Measurements from ENCODE around the gene DOCK1.

DOCK1 gene
- total RNA-seq = 0 to 0.19 (median 0.17) reads per million in 3 donors

GRCh38 chr10:126904818-126905701 is at the start of gene DOCK1:
Gene DOCK1, plus strand, starts transcription at chr10:126905428. Its CDS starts 90 bp downstream, at chr10:126905518.
- H3K4me1 ChIP-seq (ENCODE audit: control insufficient read depth, insufficient read depth, low read length, poor library complexity, severe bottlenecking) = no peaks in the 10 kb centered on the region
- no peak for DNase-seq
- H3K27ac ChIP-seq (ENCODE audit: insufficient read depth, low read length, poor library complexity, severe bottlenecking) = no peak within 1 kb of the TSS
- peaks cover 4% of the 10 kb centered on the region for H3K27me3 ChIP-seq (replicated peaks; ENCODE audit: control insufficient read depth, insufficient read depth, low read length, poor library complexity, severe bottlenecking)
- H3K9me3 ChIP-seq (ENCODE audit: control insufficient read depth, low read length) = no peaks in the 10 kb centered on the region
- H3K36me3 ChIP-seq (ENCODE audit: control insufficient read depth, insufficient read depth, low read length) = no peaks in the 10 kb centered on the region
- H3K4me3 ChIP-seq (ENCODE audit: insufficient read depth, low read depth, low read length, poor library complexity, severe bottlenecking) = no peak within 1 kb of the TSS

GRCh38 chr10:126857178-126857806 is 47.9 kb upstream of the DOCK1 start:
- Histone ChIP-seq H3K4me3 (ENCODE audit: insufficient read depth, low read depth, low read length, poor library complexity, severe bottlenecking) (no peak overlapping the region), H3K36me3 (ENCODE audit: control insufficient read depth, insufficient read depth, low read length) (no peaks in the 10 kb centered on the region)

GRCh38 chr10:126867567-126868365 is 37.5 kb upstream of the DOCK1 start:
- Histone ChIP-seq H3K27ac (ENCODE audit: insufficient read depth, low read length, poor library complexity, severe bottlenecking) (no peak overlapping the region), H3K9me3 (ENCODE audit: control insufficient read depth, low read length) (no peaks in the 10 kb centered on the region), H3K4me1 (ENCODE audit: control insufficient read depth, insufficient read depth, low read length, poor library complexity, severe bottlenecking) (no peaks in the 10 kb centered on the region), H3K4me3 (ENCODE audit: insufficient read depth, low read depth, low read length, poor library complexity, severe bottlenecking) (no peak overlapping the region), H3K36me3 (ENCODE audit: control insufficient read depth, insufficient read depth, low read length) (no peaks in the 10 kb centered on the region), H3K27me3 (replicated peaks; ENCODE audit: control insufficient read depth, insufficient read depth, low read length, poor library complexity, severe bottlenecking) (no peaks in the 10 kb centered on the region)
- no peak for DNase-seq

More at GRCh38 chr10:126857178-126857806, 47.9 kb upstream of the DOCK1 start:
- Histone ChIP-seq H3K27me3 (replicated peaks; ENCODE audit: control insufficient read depth, insufficient read depth, low read length, poor library complexity, severe bottlenecking) (no peaks in the 10 kb centered on the region), H3K9me3 (ENCODE audit: control insufficient read depth, low read length) (no peaks in the 10 kb centered on the region), H3K4me1 (ENCODE audit: control insufficient read depth, insufficient read depth, low read length, poor library complexity, severe bottlenecking) (no peaks in the 10 kb centered on the region), H3K27ac (ENCODE audit: insufficient read depth, low read length, poor library complexity, severe bottlenecking) (no peak overlapping the region)
- DNase-seq = no peak

GRCh38 chr10:126868371-126868770 is 36.9 kb upstream of the DOCK1 start:
- Histone ChIP-seq H3K27me3 (replicated peaks; ENCODE audit: control insufficient read depth, insufficient read depth, low read length, poor library complexity, severe bottlenecking) (no peaks in the 10 kb centered on the region), H3K36me3 (ENCODE audit: control insufficient read depth, insufficient read depth, low read length) (no peaks in the 10 kb centered on the region), H3K27ac (ENCODE audit: insufficient read depth, low read length, poor library complexity, severe bottlenecking) (no peak overlapping the region), H3K9me3 (ENCODE audit: control insufficient read depth, low read length) (no peaks in the 10 kb centered on the region), H3K4me1 (ENCODE audit: control insufficient read depth, insufficient read depth, low read length, poor library complexity, severe bottlenecking) (no peaks in the 10 kb centered on the region), H3K4me3 (ENCODE audit: insufficient read depth, low read depth, low read length, poor library complexity, severe bottlenecking) (no peak overlapping the region)
- DNase-seq = no peak

- no peaks in the 10 kb centered on the region for H3K27me3 ChIP-seq (replicated peaks; ENCODE audit: control insufficient read depth, insufficient read depth, low read length, poor library complexity, severe bottlenecking)
- no peak overlapping the region for H3K27ac ChIP-seq (ENCODE audit: insufficient read depth, low read length, poor library complexity, severe bottlenecking)
- no peak for DNase-seq
- H3K4me1 ChIP-seq (ENCODE audit: control insufficient read depth, insufficient read depth, low read length, poor library complexity, severe bottlenecking) = no peaks in the 10 kb centered on the region
- no peaks in the 10 kb centered on the region for H3K9me3 ChIP-seq (ENCODE audit: control insufficient read depth, low read length)
- no peak overlapping the region for H3K4me3 ChIP-seq (ENCODE audit: insufficient read depth, low read depth, low read length, poor library complexity, severe bottlenecking)
- no peaks in the 10 kb centered on the region for H3K36me3 ChIP-seq (ENCODE audit: control insufficient read depth, insufficient read depth, low read length)
Measured at GRCh38 chr10:126872135-126872534, 33.1 kb upstream of the DOCK1 start.

- Histone ChIP-seq H3K27ac (ENCODE audit: insufficient read depth, low read length, poor library complexity, severe bottlenecking) (no peak overlapping the region), H3K4me3 (ENCODE audit: insufficient read depth, low read depth, low read length, poor library complexity, severe bottlenecking) (no peak overlapping the region), H3K9me3 (ENCODE audit: control insufficient read depth, low read length) (no peaks in the 10 kb centered on the region), H3K4me1 (ENCODE audit: control insufficient read depth, insufficient read depth, low read length, poor library complexity, severe bottlenecking) (no peaks in the 10 kb centered on the region), H3K36me3 (ENCODE audit: control insufficient read depth, insufficient read depth, low read length) (no peaks in the 10 kb centered on the region), H3K27me3 (replicated peaks; ENCODE audit: control insufficient read depth, insufficient read depth, low read length, poor library complexity, severe bottlenecking) (no peaks in the 10 kb centered on the region)
- no peak for DNase-seq
Measured at GRCh38 chr10:126872768-126873167, 32.5 kb upstream of the DOCK1 start.

GRCh38 chr10:126876456-126876855 is 28.8 kb upstream of the DOCK1 start:
- DNase-seq = no peak

GRCh38 chr10:126877390-126877789 is 27.8 kb upstream of the DOCK1 start:
- H3K4me1 ChIP-seq (ENCODE audit: control insufficient read depth, insufficient read depth, low read length, poor library complexity, severe bottlenecking) = no peaks in the 10 kb centered on the region
- no peak overlapping the region for H3K4me3 ChIP-seq (ENCODE audit: insufficient read depth, low read depth, low read length, poor library complexity, severe bottlenecking)
- no peak for DNase-seq
- H3K27ac ChIP-seq (ENCODE audit: insufficient read depth, low read length, poor library complexity, severe bottlenecking) = no peak overlapping the region
- no peaks in the 10 kb centered on the region for H3K9me3 ChIP-seq (ENCODE audit: control insufficient read depth, low read length)
- no peaks in the 10 kb centered on the region for H3K36me3 ChIP-seq (ENCODE audit: control insufficient read depth, insufficient read depth, low read length)
- no peaks in the 10 kb centered on the region for H3K27me3 ChIP-seq (replicated peaks; ENCODE audit: control insufficient read depth, insufficient read depth, low read length, poor library complexity, severe bottlenecking)

More at GRCh38 chr10:126876456-126876855, 28.8 kb upstream of the DOCK1 start:
- Histone ChIP-seq H3K27me3 (replicated peaks; ENCODE audit: control insufficient read depth, insufficient read depth, low read length, poor library complexity, severe bottlenecking) (no peaks in the 10 kb centered on the region), H3K9me3 (ENCODE audit: control insufficient read depth, low read length) (no peaks in the 10 kb centered on the region), H3K4me3 (ENCODE audit: insufficient read depth, low read depth, low read length, poor library complexity, severe bottlenecking) (no peak overlapping the region), H3K36me3 (ENCODE audit: control insufficient read depth, insufficient read depth, low read length) (no peaks in the 10 kb centered on the region), H3K27ac (ENCODE audit: insufficient read depth, low read length, poor library complexity, severe bottlenecking) (no peak overlapping the region), H3K4me1 (ENCODE audit: control insufficient read depth, insufficient read depth, low read length, poor library complexity, severe bottlenecking) (no peaks in the 10 kb centered on the region)

DNA sequence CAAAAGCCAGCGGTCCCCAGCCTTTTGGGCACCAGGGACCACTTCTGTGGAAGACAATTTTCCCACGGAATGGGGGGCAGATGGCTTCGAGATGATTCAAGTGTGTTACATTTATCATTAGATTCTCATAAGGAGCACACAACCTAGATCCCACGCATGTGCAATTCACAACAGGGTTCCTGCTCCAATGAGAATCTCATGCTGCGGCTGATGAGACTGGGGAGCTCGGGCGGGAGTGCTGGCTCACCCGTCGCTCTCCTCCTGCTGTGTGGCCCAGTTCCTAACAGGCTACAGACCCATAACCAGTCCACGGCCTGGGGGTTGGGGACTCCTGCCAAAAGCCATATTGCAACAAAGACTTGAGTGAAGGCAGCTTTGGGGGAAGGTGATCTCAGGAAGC is 26.6 kb upstream of the DOCK1 start:
- no peaks in the 10 kb centered on the region for H3K9me3 ChIP-seq (ENCODE audit: control insufficient read depth, low read length)
- H3K4me3 ChIP-seq (ENCODE audit: insufficient read depth, low read depth, low read length, poor library complexity, severe bottlenecking) = no peak overlapping the region
- no peaks in the 10 kb centered on the region for H3K36me3 ChIP-seq (ENCODE audit: control insufficient read depth, insufficient read depth, low read length)
- DNase-seq = no peak
- no peak overlapping the region for H3K27ac ChIP-seq (ENCODE audit: insufficient read depth, low read length, poor library complexity, severe bottlenecking)
- no peaks in the 10 kb centered on the region for H3K4me1 ChIP-seq (ENCODE audit: control insufficient read depth, insufficient read depth, low read length, poor library complexity, severe bottlenecking)
- H3K27me3 ChIP-seq (replicated peaks; ENCODE audit: control insufficient read depth, insufficient read depth, low read length, poor library complexity, severe bottlenecking) = no peaks in the 10 kb centered on the region

Data from effector memory CD4-positive, alpha-beta T cell (primary cell).